B cell (primary cell): ENCODE data around the gene CLEC4A. TPM values are rescaled to one million over a fixed set of nuclear protein-coding genes. Genes with fewer than 3 reads are reported as not detected.

Source experiments
- ATAC-seq: fragments of 200-7000 bp; cut with Tn5 transposase; one replicate; pipeline ENCODE4 v1.10.0; 2021; ENCODE audit warnings: low read depth, mild to moderate bottlenecking, moderate number of reproducible peaks, moderate library complexity
- CTCF ChIA-PET: fragments of 350-600 bp; sonication (Branson Sonifier 250); formaldehyde crosslinking; loops from one replicate; lab custom pipeline; 2021; ENCODE audit warnings: antibody characterized with exemption, inconsistent platforms; lab: Charles Lee
- POLR2A ChIA-PET: fragments of 350-600 bp; sonication (Branson Sonifier 250); formaldehyde crosslinking; loops from one replicate; lab custom pipeline; 2021; ENCODE audit warnings: antibody characterized with exemption; lab: Charles Lee
- DNase-seq: peaks from one replicate; pipeline ENCODE4 v3.0.0; 2013
- H2AFZ ChIP-seq: 2 replicates; pipeline ENCODE4 v1.6.1; 2012; ENCODE audit warnings: mild to moderate bottlenecking, low read depth, low read length; ENCODE audit not compliant: insufficient read depth, poor library complexity, severe bottlenecking
- H3K27ac ChIP-seq, 2 donors: 1 replicate in 1 of 2; 2 replicates in 1 of 2; pipeline ENCODE4 v1.5.1; 2012 to 2013; ENCODE audit warnings: low read length in 2 of 2, mild to moderate bottlenecking in 2 of 2, moderate library complexity in 1 of 2
- H3K27me3 ChIP-seq, 4 experiments: fragments of 200-600 bp in 1 of 4; sonication (generic) in 1 of 4; replicated peaks in 1 of 4; 1 replicate in 2 of 4; 2 replicates in 2 of 4; pipeline versions ENCODE4 v1.6.1 to v1.7.0; 2013 to 2016; ENCODE audit warnings: low read length in 3 of 4, mild to moderate bottlenecking in 2 of 4, mixed read lengths in 1 of 4, moderate library complexity in 1 of 4; ENCODE audit not compliant: insufficient read depth in 4 of 4, control insufficient read depth in 3 of 4; ENCODE audit errors: control extremely low read depth in 1 of 4
- H3K36me3 ChIP-seq, 2 experiments: replicated peaks in 1 of 2; 1 replicate in 1 of 2; 2 replicates in 1 of 2; pipeline versions ENCODE4 v1.6.1 to v1.7.1; 2013; ENCODE audit warnings: low read length in 1 of 2; ENCODE audit not compliant: insufficient read depth in 2 of 2, control insufficient read depth in 1 of 2; ENCODE audit errors: control extremely low read depth in 1 of 2, extremely low read depth in 1 of 2
- H3K4me1 ChIP-seq, 2 donors: fragments of 200-600 bp in 1 of 2; sonication (generic) in 1 of 2; 1 replicate in 1 of 2; 2 replicates in 1 of 2; pipeline versions ENCODE4 v1.5.1 to v1.6.1; 2013 to 2017; ENCODE audit warnings: low read length in 2 of 2; ENCODE audit not compliant: control insufficient read depth in 2 of 2, insufficient read depth in 2 of 2
- H3K4me2 ChIP-seq: replicated peaks from 2 replicates; pipeline ENCODE3; 2012; ENCODE audit warnings: mild to moderate bottlenecking, low read depth, low read length; ENCODE audit not compliant: poor library complexity, severe bottlenecking
- H3K4me3 ChIP-seq, 5 experiments: fragments of 200-600 bp in 1 of 5; sonication (generic) in 1 of 5; 1 replicate in 3 of 5; 2 replicates in 2 of 5; pipeline versions ENCODE4 v1.5.1 to v1.7.0; 2011 to 2016; ENCODE audit warnings: low read length in 4 of 5, mild to moderate bottlenecking in 4 of 5, low read depth in 2 of 5, control low read depth in 1 of 5, moderate library complexity in 1 of 5; ENCODE audit not compliant: insufficient read depth in 1 of 5; ENCODE audit errors: control extremely low read depth in 1 of 5, extremely low read depth in 1 of 5
- H3K79me2 ChIP-seq: fragments of 200-600 bp; sonication (generic); one replicate; pipeline ENCODE4 v1.6.0; 2016; ENCODE audit warnings: low read length; ENCODE audit not compliant: control insufficient read depth, insufficient read depth
- H3K9ac ChIP-seq: fragments of 200-600 bp; sonication (generic); 2 replicates; pipeline ENCODE4 v1.6.1; 2017; ENCODE audit warnings: mild to moderate bottlenecking, low read length, moderate library complexity
- H3K9me3 ChIP-seq, 3 donors: one replicate each; pipeline versions ENCODE4 v1.6.1 to v1.7.1; 2013; ENCODE audit warnings: low read length in 2 of 3; ENCODE audit not compliant: control insufficient read depth in 2 of 3, insufficient read depth in 1 of 3; ENCODE audit errors: control extremely low read depth in 1 of 3
- H4K20me1 ChIP-seq: 2 replicates; pipeline ENCODE4 v1.6.0; 2012; ENCODE audit warnings: mild to moderate bottlenecking, low read length; ENCODE audit not compliant: insufficient read depth, control insufficient read depth, poor library complexity, severe bottlenecking
- H3K27ac Mint-ChIP-seq: one replicate; pipeline ENCODE4 v1.8.0; 2021; ENCODE audit warnings: mixed read lengths
- H3K27me3 Mint-ChIP-seq: one replicate; pipeline ENCODE4 v1.8.0; 2021; ENCODE audit warnings: mixed read lengths
- H3K4me1 Mint-ChIP-seq: one replicate; pipeline ENCODE4 v1.8.0; 2021; ENCODE audit warnings: mixed read lengths
- H3K4me3 Mint-ChIP-seq: one replicate; pipeline ENCODE4 v1.8.0; 2021; ENCODE audit warnings: mixed read lengths
- H3K9me3 Mint-ChIP-seq: one replicate; pipeline ENCODE4 v1.8.0; 2022; ENCODE audit warnings: mixed read lengths; ENCODE audit not compliant: insufficient read depth
- CTCF ChIP-seq: fragments of 200-600 bp; IDR thresholded peaks from one replicate; pipeline ENCODE4 v1.8.0; 2022; ENCODE audit warnings: antibody characterized with exemption, mild to moderate bottlenecking
- EZH2 ChIP-seq: IDR thresholded peaks from 2 replicates; pipeline ENCODE4 v1.6.1; 2012; ENCODE audit warnings: borderline replicate concordance, low read depth, mild to moderate bottlenecking, moderate library complexity, low read length; ENCODE audit not compliant: insufficient read depth, poor library complexity, severe bottlenecking
- WGBS: methylation state at CpG from one replicate; pipeline ENCODE4 v1.1.5; 2013; ENCODE audit warnings: missing lambda C conversion rate; ENCODE audit not compliant: insufficient coverage; 5-methylcytosine and 5-hydroxymethylcytosine counted together
- intact Hi-C: fragments of 100-400 bp; cut with micrococcal nuclease; formaldehyde crosslinking; loops from one replicate; pipeline ENCODE4 v1.10.0; 2022
- polyA plus RNA-seq: library from polyadenylated mRNA; depleted of rRNA; stranded (reverse); fragments of >200 nt; gene quantifications from 2 replicates; pipeline ENCODE4 v1.2.3, GENCODE V29; 2012
- total RNA-seq, 2 donors: library from RNA; stranded (reverse); fragments of 120-200 nt in 1 of 2; gene quantifications; 1 replicate in 1 of 2; 2 replicates in 1 of 2; pipeline versions ENCODE4 v1.2.3 to v1.2.4, GENCODE V29; 2013 to 2022

The CLEC4A gene
- total and polyA plus RNA-seq, 2 donors (not counting 1 experiment from before 2014, with no cell fraction given) = 1.6 to 6.1 TPM

GRCh38 chr12:8146442-8146771 lies 23.0 kb downstream of the CLEC4A start:
- WGBS = 86% methylated on average over 3 of the region's 4 CpGs
- H3K9ac ChIP-seq = no peak overlapping the region
- H3K4me1 ChIP-seq = no peaks in the 10 kb centered on the region
- no peaks in the 10 kb centered on the region for H4K20me1 ChIP-seq
- no peaks in the 10 kb centered on the region for H3K79me2 ChIP-seq
- POLR2A ChIA-PET = no interaction called here
- Mint-ChIP-seq H3K4me3 (no peak overlapping the region), H3K27ac (no peak overlapping the region), H3K4me1 (no peaks in the 10 kb centered on the region), H3K9me3 (peaks cover 7% of the 10 kb centered on the region), H3K27me3 (peaks cover 26% of the 10 kb centered on the region)
- DNase-seq = no peak
- H3K4me2 ChIP-seq = no peak overlapping the region
- intact Hi-C loops = no loop called here
- no peak overlapping the region for H3K4me3 ChIP-seq
- TF ChIP-seq CTCF = no peak
- no peak for TF ChIP-seq EZH2
- H3K9me3 ChIP-seq = peaks cover 0 to 6% (median 2%) of the 10 kb centered on the region in 3 donors
- ATAC-seq = no peak
- CTCF ChIA-PET = no interaction called here
- peaks cover 0 to 9% (median 2%) of the 10 kb centered on the region in 4 experiments for H3K27me3 ChIP-seq
- no peak overlapping the region for H2AFZ ChIP-seq
- H3K36me3 ChIP-seq = peaks cover 0 to 4% of the 10 kb centered on the region in 2 experiments
- H3K27ac ChIP-seq = no peak overlapping the region

GRCh38 chr12:8154526-8154925 lies 31.1 kb downstream of the CLEC4A start:
- peaks cover 0 to 1% (median 0%) of the 10 kb centered on the region in 3 donors for H3K9me3 ChIP-seq
- H3K4me1 ChIP-seq = no peaks in the 10 kb centered on the region
- intact Hi-C loops = no loop called here
- H3K79me2 ChIP-seq = no peaks in the 10 kb centered on the region
- Mint-ChIP-seq H3K9me3 (no peaks in the 10 kb centered on the region), H3K27me3 (peaks cover 31% of the 10 kb centered on the region), H3K4me3 (no peak overlapping the region), H3K4me1 (peaks cover 2% of the 10 kb centered on the region), H3K27ac (no peak overlapping the region)
- H3K27ac ChIP-seq = no peak overlapping the region
- TF ChIP-seq EZH2 = no peak
- TF ChIP-seq CTCF = no peak
- no peaks in the 10 kb centered on the region for H3K36me3 ChIP-seq
- no peak overlapping the region for H3K9ac ChIP-seq
- CTCF ChIA-PET = no interaction called here
- peaks cover 0 to 5% (median 0%) of the 10 kb centered on the region in 4 experiments for H3K27me3 ChIP-seq
- no peak overlapping the region for H3K4me2 ChIP-seq
- DNase-seq (no peak), ATAC-seq (no peak)
- POLR2A ChIA-PET = no interaction called here
- H3K4me3 ChIP-seq = no peak overlapping the region
- H2AFZ ChIP-seq = no peak overlapping the region
- H4K20me1 ChIP-seq = no peaks in the 10 kb centered on the region
